Measurements from ENCODE around the gene AP5B1.

The AP5B1 gene

GRCh38 chr11:65809496-65809895, 28.7 kb upstream of the AP5B1 start:
- no peak overlapping the region for H3K27ac ChIP-seq
- no peak for TF ChIP-seq CTCF (conservative IDR thresholded peaks at IDR 0.05)

GRCh38 chr11:65808744-65809341, 28.1 kb upstream of the AP5B1 start:
- no peak overlapping the region for H3K27ac ChIP-seq
- no peak for TF ChIP-seq CTCF (conservative IDR thresholded peaks at IDR 0.05)

GRCh38 chr11:65806979-65807378, 26.2 kb upstream of the AP5B1 start:
- TF ChIP-seq CTCF (conservative IDR thresholded peaks at IDR 0.05) = no peak
- no peak overlapping the region for H3K27ac ChIP-seq

- no peak overlapping the region for H3K27ac ChIP-seq
- TF ChIP-seq CTCF (conservative IDR thresholded peaks at IDR 0.05) = no peak
Measured at GRCh38 chr11:65803797-65804492, 23.2 kb upstream of the AP5B1 start.

- TF ChIP-seq CTCF (conservative IDR thresholded peaks at IDR 0.05) = no peak
- H3K27ac ChIP-seq = no peak overlapping the region
Measured at GRCh38 chr11:65802841-65803240, 22.1 kb upstream of the AP5B1 start.

GRCh38 chr11:65801153-65801987, 20.6 kb upstream of the AP5B1 start:
- no peak overlapping the region for H3K27ac ChIP-seq

More at GRCh38 chr11:65801153-65801987, 20.6 kb upstream of the AP5B1 start:
- TF ChIP-seq CTCF (conservative IDR thresholded peaks at IDR 0.05) = no peak
